Effector memory CD8-positive, alpha-beta T cell (primary cell): ENCODE measurements around the gene PFKFB1.
"Not testable (repeated sequence)": the region's sequence is repeated elsewhere in the genome, so short reads cannot be mapped to it uniquely, and the experiment has no call there.

Source experiments
- ATAC-seq: fragments of 150-1000 bp; cut with Tn5 transposase; replicated peaks from 2 replicates; pipeline ENCODE4 v1.10.0; 2021; ENCODE audit warnings: mild to moderate bottlenecking, moderate library complexity
- DNase-seq, 3 experiments: peaks; one replicate each; pipeline ENCODE4 v3.0.0; 2021
- H3K27ac Mint-ChIP-seq, 2 donors: one replicate each; pipeline ENCODE4 v1.8.0; 2022; ENCODE audit warnings: mild to moderate bottlenecking in 2 of 2, mixed read lengths in 2 of 2, moderate library complexity in 2 of 2
- H3K27me3 Mint-ChIP-seq, 2 donors: one replicate each; pipeline ENCODE4 v1.8.0; 2022; ENCODE audit warnings: mixed read lengths in 2 of 2
- H3K36me3 Mint-ChIP-seq: one replicate; pipeline ENCODE4 v1.8.0; 2022; ENCODE audit warnings: mild to moderate bottlenecking, moderate library complexity, mixed read lengths; ENCODE audit not compliant: insufficient read depth
- H3K4me1 Mint-ChIP-seq, 2 donors: one replicate each; pipeline ENCODE4 v1.8.0; 2022; ENCODE audit warnings: low read depth in 2 of 2, mixed read lengths in 2 of 2
- H3K4me3 Mint-ChIP-seq, 2 donors: one replicate each; pipeline ENCODE4 v1.8.0; 2022; ENCODE audit warnings: mild to moderate bottlenecking in 2 of 2, mixed read lengths in 2 of 2, moderate library complexity in 2 of 2
- H3K9me3 Mint-ChIP-seq, 2 donors: one replicate each; pipeline ENCODE4 v1.8.0; 2022; ENCODE audit warnings: mixed read lengths in 2 of 2

Gene PFKFB1

DNA sequence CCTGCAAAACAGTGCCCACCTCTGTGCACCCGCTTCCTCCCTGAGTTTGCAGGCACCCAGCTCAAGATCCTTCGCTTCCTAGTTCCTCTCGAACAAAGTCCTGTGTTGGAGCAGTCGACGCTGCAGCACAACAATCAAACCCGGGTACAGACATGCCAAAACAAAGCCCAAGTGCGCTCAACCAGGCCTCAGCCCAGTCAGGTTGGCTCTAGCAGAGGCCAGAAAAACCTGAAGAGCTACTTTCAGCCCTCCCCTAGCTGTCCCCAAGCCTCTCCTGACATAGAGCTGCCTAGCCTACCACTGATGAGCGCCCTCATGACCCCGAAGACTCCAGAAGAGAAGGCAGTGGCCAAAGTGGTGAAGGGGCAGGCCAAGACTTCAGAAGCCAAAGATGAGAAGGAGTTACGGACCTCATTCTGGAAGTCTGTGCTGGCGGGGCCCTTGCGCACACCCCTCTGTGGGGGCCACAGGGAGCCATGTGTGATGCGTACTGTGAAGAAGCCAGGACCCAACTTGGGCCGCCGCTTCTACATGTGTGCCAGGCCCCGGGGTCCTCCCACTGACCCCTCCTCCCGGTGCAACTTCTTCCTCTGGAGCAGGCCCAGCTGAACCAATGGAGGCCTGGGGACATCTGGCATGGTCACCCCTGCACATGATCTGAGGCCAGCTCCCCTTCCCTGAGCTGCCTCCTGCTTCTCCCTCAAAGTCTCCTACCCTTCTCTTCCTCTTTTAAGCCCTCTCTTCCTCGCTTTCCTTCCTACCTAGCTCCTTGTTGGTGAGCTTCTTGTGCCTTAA is 13.0 kb upstream of the PFKFB1 start:
- no peaks in the 10 kb centered on the region for H3K9me3 Mint-ChIP-seq
- peaks cover 9 to 13% of the 10 kb centered on the region in 2 donors for H3K4me1 Mint-ChIP-seq
- H3K4me3 Mint-ChIP-seq = no peak overlapping the region
- ATAC-seq (no peak), DNase-seq (no peak)
- no peaks in the 10 kb centered on the region for H3K27me3 Mint-ChIP-seq
- no peak overlapping the region for H3K27ac Mint-ChIP-seq
- H3K36me3 Mint-ChIP-seq = no peaks in the 10 kb centered on the region

DNA sequence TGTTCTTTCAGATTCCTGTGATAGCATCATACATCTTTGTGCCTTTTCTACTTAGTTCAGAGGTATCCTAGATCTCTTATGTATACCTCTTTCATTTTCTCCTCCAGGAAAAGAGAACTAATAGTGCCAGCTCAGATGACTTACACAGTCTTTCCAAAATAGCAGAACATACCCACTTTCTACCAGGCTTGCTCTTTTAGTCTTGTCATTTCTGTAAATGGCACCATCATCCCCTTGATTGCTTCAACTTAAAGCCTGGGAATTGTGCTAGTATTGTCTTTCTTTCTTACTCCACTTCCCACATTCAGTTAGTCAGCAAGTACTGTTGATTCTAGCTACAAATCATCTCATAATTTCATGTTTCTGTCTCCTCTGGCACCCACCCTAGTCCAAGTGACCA is 11.3 kb upstream of the PFKFB1 start:
- ATAC-seq (no peak), DNase-seq (no peak)
- peaks cover 21 to 26% of the 10 kb centered on the region in 2 donors for H3K4me1 Mint-ChIP-seq
- H3K27me3 Mint-ChIP-seq = no peaks in the 10 kb centered on the region
- no peaks in the 10 kb centered on the region for H3K9me3 Mint-ChIP-seq
- H3K4me3 Mint-ChIP-seq = no peak overlapping the region
- peaks cover 5% of the 10 kb centered on the region for H3K36me3 Mint-ChIP-seq
- H3K27ac Mint-ChIP-seq = no peak overlapping the region

DNA sequence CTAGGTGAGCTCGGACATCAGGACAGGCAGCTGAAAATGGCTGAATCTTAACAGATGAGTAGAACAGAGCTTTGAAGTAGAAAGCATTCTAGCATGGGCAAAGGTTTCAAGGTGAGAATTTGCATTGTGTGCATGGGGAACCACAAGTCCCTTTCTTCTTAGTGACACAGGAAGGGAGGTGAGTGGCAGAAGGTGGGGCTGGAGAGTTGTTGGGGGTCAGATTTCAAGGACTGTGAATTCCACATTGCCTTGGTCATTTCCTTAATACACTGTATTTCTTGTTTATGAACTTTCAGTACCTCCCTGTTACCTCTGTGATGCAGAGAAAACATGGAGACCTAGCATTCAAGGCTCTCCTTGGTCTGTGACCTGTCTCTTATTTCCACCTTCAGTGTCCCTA is 10.2 kb upstream of the PFKFB1 start:
- Mint-ChIP-seq H3K4me1 (peaks cover 24 to 32% of the 10 kb centered on the region in 2 donors), H3K36me3 (peaks cover 11% of the 10 kb centered on the region), H3K9me3 (no peaks in the 10 kb centered on the region), H3K4me3 (no peak overlapping the region), H3K27ac (peak overlapping the region in 1 of 2 donors; percentile 57), H3K27me3 (no peaks in the 10 kb centered on the region)
- ATAC-seq = no peak
- DNase-seq = no peak

DNA sequence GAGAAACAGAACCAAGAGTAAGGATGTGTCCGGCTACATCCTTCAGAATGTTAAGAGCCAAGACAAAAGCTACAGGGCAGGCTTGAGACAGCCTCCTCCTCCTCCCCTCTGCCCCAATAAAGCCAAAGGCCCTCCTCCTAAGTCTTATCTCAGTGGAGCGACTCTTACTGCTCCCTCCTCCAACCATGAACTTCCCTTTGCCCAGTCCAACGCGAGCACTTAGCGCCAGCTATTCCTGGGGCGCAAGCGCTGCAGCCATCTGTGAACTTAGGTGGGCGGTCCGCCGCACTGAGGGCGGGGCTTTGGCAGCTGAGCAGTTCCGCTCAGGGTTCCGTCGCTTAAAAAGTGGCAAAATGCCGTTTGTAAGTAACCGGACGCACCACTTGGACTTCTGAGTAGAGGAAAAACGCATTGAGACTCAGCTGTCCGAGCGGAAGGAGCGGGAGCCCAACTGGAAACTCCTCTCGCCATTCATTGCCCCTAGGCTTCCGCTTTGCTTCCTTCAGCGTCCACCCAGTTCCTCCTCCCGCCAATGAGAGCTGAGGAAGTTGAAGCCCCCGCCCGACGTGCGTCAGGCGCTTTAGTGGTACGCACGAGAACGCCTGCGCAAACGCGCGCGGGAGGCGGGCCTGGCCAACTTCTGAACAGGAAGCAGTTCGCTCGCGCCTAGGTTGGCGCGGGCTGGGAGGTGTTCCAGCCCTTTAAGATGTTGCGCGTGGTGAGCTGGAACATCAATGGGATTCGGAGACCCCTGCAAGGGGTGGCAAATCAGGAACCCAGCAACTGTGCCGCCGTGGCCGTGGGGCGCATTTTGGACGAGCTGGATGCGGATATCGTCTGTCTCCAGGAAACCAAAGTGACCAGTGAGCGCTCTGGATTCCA is 6.0 kb upstream of the PFKFB1 start, which contains the start of gene APEX2:
Gene APEX2 (plus strand): TSS at position 647 of the 882 bp plus-strand sequence. CDS start 60 bp downstream, at position 707.
- Mint-ChIP-seq H3K9me3 (no peaks in the 10 kb centered on the region), H3K4me1 (peaks cover 19 to 28% of the 10 kb centered on the region in 2 donors)

DNA sequence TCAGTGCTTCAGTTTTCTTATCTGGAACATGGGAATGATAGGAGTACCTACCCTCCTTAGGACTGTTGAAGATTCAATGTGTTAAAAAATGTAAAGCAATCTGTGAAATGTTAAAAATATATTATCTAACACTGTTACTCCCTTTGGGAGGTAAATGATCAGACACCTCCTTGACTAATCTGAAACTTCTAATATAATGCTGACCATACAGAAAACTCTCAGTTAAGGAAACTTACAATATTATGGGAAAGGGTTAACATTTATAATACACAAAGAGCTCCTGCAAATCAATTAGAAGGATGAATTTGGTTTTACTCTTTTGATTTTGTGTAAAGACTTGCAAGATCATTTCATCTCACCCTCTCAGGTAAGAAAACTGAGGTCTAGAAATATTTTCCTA is 1.6 kb upstream of the PFKFB1 start:
- H3K27me3 Mint-ChIP-seq = no peaks in the 10 kb centered on the region
- no peak for DNase-seq

More for the DNA sequence above, 6.0 kb upstream of the PFKFB1 start, which contains the start of gene APEX2:
- Mint-ChIP-seq H3K27ac (peak within 1 kb of the TSS; percentile 96 to 97), H3K4me3 (peak within 1 kb of the TSS; percentile 95), H3K27me3 (no peaks in the 10 kb centered on the region), H3K36me3 (peaks cover 11% of the 10 kb centered on the region)
- peak; percentile 95 for ATAC-seq
- DNase-seq = peak; percentile 79 to 81 (median 81)

DNA sequence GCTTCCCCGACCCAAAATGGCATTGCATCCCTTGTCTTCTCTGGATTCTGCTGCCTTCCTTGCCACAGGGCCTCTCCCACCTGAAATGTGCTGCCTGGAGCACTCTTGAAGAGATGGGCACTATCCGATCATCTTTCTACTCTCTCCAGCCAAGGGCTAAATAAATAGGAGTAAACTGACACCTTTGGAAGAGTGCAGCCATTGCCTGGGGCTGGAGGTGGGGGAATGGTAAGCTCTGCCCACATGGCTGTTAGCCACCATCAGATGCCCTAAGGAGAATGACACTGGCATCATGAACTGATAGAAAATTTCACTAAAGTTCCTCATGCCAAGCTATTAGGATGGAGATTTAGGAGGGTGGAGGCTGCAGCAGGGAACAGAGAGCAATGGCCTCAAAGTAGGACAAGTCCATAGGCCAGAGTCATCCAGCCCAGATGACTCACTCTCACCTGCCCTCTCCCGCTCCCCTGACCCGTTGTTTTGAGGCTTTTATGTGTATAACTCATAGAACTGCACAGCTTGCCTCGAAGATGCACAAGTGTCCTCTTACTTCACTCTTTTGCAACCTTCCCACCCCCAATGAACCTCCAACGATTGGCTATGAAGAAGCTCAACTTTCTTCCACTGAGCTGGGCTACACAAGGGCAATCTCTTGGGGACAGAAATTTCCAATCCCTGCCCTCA is 822 bp upstream of the PFKFB1 start:
- Mint-ChIP-seq H3K4me3 (no peak overlapping the region), H3K27me3 (no peaks in the 10 kb centered on the region), H3K36me3 (peaks cover 8% of the 10 kb centered on the region), H3K4me1 (peaks cover 2 to 3% of the 10 kb centered on the region in 2 donors), H3K9me3 (no peaks in the 10 kb centered on the region), H3K27ac (peak overlapping the region in 1 of 2 donors; percentile 51)
- ATAC-seq (no peak), DNase-seq (no peak)

More for the DNA sequence above, 1.6 kb upstream of the PFKFB1 start:
- Mint-ChIP-seq H3K27ac (no peak overlapping the region), H3K36me3 (peaks cover 13% of the 10 kb centered on the region), H3K9me3 (no peaks in the 10 kb centered on the region), H3K4me1 (peaks cover 7 to 10% of the 10 kb centered on the region in 2 donors), H3K4me3 (no peak overlapping the region)
- ATAC-seq = no peak

DNA sequence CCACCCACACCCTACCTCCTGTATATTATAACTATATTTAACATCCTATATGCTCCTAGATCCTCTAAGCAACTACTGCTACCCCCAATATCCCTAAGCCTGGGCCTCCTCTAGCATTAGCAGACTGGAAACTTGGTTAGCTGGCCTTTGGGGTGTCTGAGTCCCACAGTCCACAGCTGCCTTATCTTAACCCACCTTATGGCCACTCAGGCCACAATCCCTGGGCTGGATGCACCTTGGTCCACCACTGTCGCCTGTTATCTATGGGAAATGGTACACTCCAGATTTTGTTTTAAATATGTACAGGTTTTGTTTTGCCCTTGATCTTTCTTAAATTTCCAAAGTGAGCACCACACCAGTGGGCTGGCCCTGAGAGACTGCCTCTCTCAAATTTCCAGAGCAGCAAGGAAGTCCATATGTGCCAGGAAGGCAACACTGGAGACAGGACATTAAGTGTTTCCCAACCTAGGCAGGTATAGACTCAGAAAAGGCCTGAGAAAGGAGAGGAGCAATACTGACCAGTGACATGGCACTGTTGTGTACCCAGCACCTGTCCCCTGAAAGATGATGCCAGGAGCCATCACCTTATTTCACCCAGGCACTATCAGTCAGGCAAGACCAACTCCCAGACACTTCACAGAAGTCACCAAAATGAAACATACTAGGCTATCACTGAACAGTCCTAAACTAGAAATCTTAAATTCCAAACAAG is 921 bp downstream of the PFKFB1 start:
- no peaks in the 10 kb centered on the region for H3K27me3 Mint-ChIP-seq
- DNase-seq (no peak), ATAC-seq (no peak)
- H3K36me3 Mint-ChIP-seq = peaks cover 3% of the 10 kb centered on the region
- no peak overlapping the region for H3K27ac Mint-ChIP-seq
- no peaks in the 10 kb centered on the region for H3K9me3 Mint-ChIP-seq
- no peak overlapping the region for H3K4me3 Mint-ChIP-seq
- H3K4me1 Mint-ChIP-seq = no peaks in the 10 kb centered on the region

DNA sequence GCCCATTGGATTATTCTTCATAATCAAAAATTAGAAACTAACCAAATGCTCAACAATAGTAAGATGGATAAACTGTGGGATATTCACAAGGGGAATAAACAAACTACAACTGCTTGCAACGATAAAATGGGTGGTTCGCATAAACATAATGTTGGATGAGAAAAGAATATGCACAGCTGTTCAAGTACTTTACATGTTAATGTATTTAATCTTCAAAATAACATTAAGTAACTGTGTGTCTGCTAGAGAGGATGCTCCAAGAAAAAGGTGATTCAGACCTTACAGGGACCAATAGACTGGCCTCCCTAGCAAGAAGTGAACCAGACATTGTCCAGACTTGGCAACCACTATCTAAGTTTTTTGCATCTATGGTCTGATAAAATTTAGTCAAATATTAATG is 2.3 kb downstream of the PFKFB1 start:
- no peak for ATAC-seq
- no peaks in the 10 kb centered on the region for H3K4me1 Mint-ChIP-seq
- H3K9me3 Mint-ChIP-seq = no peaks in the 10 kb centered on the region
- peaks cover 3% of the 10 kb centered on the region for H3K36me3 Mint-ChIP-seq
- H3K27ac Mint-ChIP-seq = no peak overlapping the region
- no peaks in the 10 kb centered on the region for H3K27me3 Mint-ChIP-seq
- no peak for DNase-seq
- no peak overlapping the region for H3K4me3 Mint-ChIP-seq

DNA sequence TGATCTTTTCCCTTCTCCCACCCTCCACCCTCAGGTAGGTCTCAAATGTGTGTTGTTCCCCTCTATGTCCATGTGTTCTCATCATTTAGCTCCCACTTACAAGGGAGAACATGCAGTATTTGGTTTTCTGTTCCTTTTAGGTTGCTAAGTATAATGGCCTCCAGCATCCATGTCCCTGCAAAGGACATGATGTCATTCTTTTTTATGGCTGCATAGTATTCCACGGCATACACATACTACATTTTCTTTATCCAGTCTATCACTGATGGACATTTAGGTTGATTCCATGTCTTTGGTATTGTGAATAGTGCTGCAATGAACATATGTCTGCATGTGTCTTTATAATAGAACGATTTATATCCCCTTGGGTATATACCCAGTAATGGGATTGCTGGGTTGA is 10.7 kb downstream of the PFKFB1 start:
- H3K36me3 Mint-ChIP-seq, H3K27me3 Mint-ChIP-seq, ATAC-seq, H3K27ac Mint-ChIP-seq, H3K9me3 Mint-ChIP-seq, DNase-seq, H3K4me1 Mint-ChIP-seq, H3K4me3 Mint-ChIP-seq: not testable (repeated sequence)

DNA sequence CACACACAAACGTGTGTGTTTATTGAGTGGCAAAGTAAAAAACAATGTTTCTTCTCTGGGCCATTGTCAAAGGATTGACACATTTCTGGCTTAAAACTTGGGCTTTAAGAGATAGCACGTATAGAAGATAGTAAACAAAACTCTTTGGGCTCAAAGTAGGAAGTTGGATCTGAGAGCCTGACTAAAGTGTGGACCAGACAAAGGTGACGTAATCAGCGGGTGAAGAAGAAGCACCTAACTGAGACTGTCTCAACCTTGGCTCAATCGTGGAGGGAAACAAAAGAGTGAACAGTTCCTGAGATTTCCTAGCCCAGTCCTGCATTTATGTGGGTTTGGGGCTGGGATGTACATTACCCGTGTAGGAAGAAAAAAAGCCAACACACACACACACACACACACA is 13.7 kb downstream of the PFKFB1 start:
- Mint-ChIP-seq H3K36me3 (no peaks in the 10 kb centered on the region), H3K4me3 (no peak overlapping the region), H3K27ac (no peak overlapping the region), H3K9me3 (no peaks in the 10 kb centered on the region), H3K4me1 (no peaks in the 10 kb centered on the region), H3K27me3 (no peaks in the 10 kb centered on the region)
- no peak for DNase-seq
- ATAC-seq = no peak

DNA sequence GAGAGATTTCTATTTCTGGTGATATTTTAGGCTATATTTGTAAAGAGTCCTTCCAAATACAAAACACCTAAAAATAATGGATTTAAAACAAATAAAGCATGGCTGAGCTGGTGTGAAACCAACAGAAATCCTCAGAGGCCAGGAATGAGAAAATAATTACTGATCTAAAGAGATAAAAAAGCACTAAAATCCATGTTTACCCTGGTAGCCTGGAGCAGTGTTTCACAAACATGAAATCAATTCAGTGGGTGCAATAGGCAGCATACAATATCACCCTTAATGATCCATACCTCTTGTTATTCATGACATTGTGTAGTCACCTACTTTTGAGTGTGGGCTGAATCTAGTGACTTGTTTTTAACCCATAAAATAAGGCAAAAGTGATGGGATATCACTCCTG is 14.6 kb downstream of the PFKFB1 start:
- ATAC-seq = no peak
- H3K36me3 Mint-ChIP-seq = no peaks in the 10 kb centered on the region
- no peaks in the 10 kb centered on the region for H3K9me3 Mint-ChIP-seq
- H3K27ac Mint-ChIP-seq = no peak overlapping the region
- H3K4me1 Mint-ChIP-seq = no peaks in the 10 kb centered on the region
- peaks cover 0 to 1% of the 10 kb centered on the region in 2 donors for H3K27me3 Mint-ChIP-seq
- no peak for DNase-seq
- H3K4me3 Mint-ChIP-seq = no peak overlapping the region

DNA sequence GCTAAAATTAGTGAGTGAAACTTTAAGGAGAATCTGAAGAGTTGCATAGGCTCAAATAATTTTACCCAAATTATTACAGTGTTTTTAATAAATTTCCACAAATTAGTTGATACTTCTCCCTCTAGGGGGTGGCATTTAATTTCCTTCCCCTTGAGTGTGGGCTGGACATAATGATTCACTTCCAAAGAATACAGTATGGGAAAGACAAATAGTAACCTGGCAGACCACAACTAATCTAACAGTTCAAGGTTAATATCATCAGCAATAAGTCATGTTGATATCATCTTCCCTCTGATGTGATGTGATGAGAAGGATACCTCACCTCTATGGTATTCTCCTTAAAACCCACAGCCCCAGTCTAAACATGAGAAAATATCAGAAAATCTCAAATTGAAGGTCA is 15.5 kb downstream of the PFKFB1 start:
- no peaks in the 10 kb centered on the region for H3K4me1 Mint-ChIP-seq
- H3K9me3 Mint-ChIP-seq = no peaks in the 10 kb centered on the region
- H3K27ac Mint-ChIP-seq = no peak overlapping the region
- H3K4me3 Mint-ChIP-seq = no peak overlapping the region
- peaks cover 0 to 6% of the 10 kb centered on the region in 2 donors for H3K27me3 Mint-ChIP-seq
- ATAC-seq (no peak), DNase-seq (no peak)
- H3K36me3 Mint-ChIP-seq = no peaks in the 10 kb centered on the region

DNA sequence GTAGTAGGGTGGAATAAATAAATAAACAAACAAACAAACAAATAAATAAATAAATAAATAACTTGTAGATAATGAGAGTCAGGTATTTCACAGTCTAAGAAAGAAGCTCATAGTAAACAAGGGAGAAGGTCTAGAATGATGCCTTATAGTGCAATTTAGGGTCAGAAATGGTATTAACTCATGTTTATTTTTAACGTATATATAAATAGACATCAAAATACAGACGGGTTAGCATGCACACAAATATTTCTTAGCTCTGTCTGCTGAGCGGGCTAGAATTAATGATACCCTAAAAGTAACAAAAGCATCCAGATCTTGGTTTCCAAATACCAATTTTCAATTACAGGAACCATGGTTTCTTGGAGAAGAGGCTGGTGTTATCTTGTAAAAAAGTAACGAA is 16.6 kb downstream of the PFKFB1 start:
- Mint-ChIP-seq H3K4me3 (no peak overlapping the region), H3K27me3 (peaks cover 0 to 6% of the 10 kb centered on the region in 2 donors), H3K36me3 (no peaks in the 10 kb centered on the region), H3K27ac (no peak overlapping the region), H3K4me1 (no peaks in the 10 kb centered on the region), H3K9me3 (no peaks in the 10 kb centered on the region)
- ATAC-seq (no peak), DNase-seq (no peak)
